Measurements from ENCODE around the gene TMEM25.
A peak's percentile ranks its signal among the peaks of the same experiment; 100 is the strongest.
"Not testable (repeated sequence)": the region's sequence is repeated elsewhere in the genome, so short reads cannot be mapped to it uniquely, and the experiment has no call there.

Gene TMEM25

GRCh38 chr11:118532852-118533768 is 2.1 kb downstream of the TMEM25 start:
- no peak for DNase-seq

- no peak for DNase-seq
Measured at GRCh38 chr11:118533769-118534729, 3.1 kb downstream of the TMEM25 start.

GRCh38 chr11:118535261-118535660 is 4.3 kb downstream of the TMEM25 start:
- no peak for DNase-seq

- no peak for DNase-seq
Measured at GRCh38 chr11:118536726-118537125, 5.7 kb downstream of the TMEM25 start.

GRCh38 chr11:118537409-118537980 is 6.5 kb downstream of the TMEM25 start:
- no peak for DNase-seq

GRCh38 chr11:118544010-118544646 is 13.1 kb downstream of the TMEM25 start:
- no peak for DNase-seq

GRCh38 chr11:118544647-118545010 is 13.6 kb downstream of the TMEM25 start:
- DNase-seq, result no peak

GRCh38 chr11:118545533-118545932 is 14.5 kb downstream of the TMEM25 start:
- DNase-seq, result no peak

- DNase-seq, result no peak
Measured at GRCh38 chr11:118547132-118547531, 16.1 kb downstream of the TMEM25 start.

GRCh38 chr11:118552341-118552740 is 21.3 kb downstream of the TMEM25 start:
- DNase-seq, result no peak

- no peak for DNase-seq
Measured at GRCh38 chr11:118560806-118561205, 29.8 kb downstream of the TMEM25 start.

GRCh38 chr11:118565051-118565450 is 34.1 kb downstream of the TMEM25 start:
- no peak for DNase-seq

- no peak for DNase-seq
Measured at GRCh38 chr11:118569670-118570069, 38.7 kb downstream of the TMEM25 start.

- no peak for DNase-seq
Measured at GRCh38 chr11:118570787-118571186, 39.8 kb downstream of the TMEM25 start.

GRCh38 chr11:118571701-118572060 is 40.7 kb downstream of the TMEM25 start:
- not testable (repeated sequence) for DNase-seq

- DNase-seq, result peak; percentile 87
Measured at GRCh38 chr11:118572061-118572980, 41.3 kb downstream of the TMEM25 start, which contains the start of gene ARCN1. ARCN1 (plus strand) TSS chr11:118572409; CDS start chr11:118572548, 139 bp downstream.

- DNase-seq, result no peak
Measured at GRCh38 chr11:118572981-118573550, 42.1 kb downstream of the TMEM25 start.

GRCh38 chr11:118574636-118575035 is 43.6 kb downstream of the TMEM25 start:
- DNase-seq, result no peak

GRCh38 chr11:118577995-118578394 is 47.0 kb downstream of the TMEM25 start:
- not testable (repeated sequence) for DNase-seq

GRCh38 chr11:118581057-118581456 is 50.1 kb downstream of the TMEM25 start:
- no peak for DNase-seq
